ENCODE data around the gene MRPL34. TPM values are rescaled to one million over a fixed set of nuclear protein-coding genes. Genes with fewer than 3 reads are reported as not detected.

The MRPL34 gene
- total and polyA plus RNA-seq, 8 donors, result 32.4 to 78.1 (median 39.3) TPM

DNA sequence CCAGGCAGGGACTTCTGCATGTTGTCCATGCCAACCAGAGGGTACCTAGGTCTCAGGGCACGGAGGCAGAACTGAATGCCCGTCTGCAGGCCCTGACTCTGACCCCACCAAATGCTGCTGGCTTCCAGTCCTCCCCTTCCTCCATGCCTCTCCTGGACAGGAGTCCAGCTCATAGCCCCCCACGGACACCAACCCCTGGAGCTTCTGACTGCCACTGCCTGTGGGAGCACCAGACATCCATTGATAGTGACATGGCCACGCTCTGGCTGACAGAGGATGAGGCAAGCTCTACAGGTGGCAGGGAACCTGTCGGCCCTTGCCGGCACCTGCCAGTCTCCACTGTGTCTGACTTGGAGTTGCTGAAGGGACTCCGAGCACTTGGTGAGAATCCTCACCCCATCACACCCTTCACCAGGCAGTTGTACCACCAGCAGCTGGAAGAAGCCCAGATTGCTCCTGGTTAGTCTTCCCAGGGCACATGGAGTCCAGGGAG, 22.1 kb upstream of the MRPL34 start:
- H3K4me1 ChIP-seq, result peaks cover 0 to 4% (median 0%) of the 10 kb centered on the region in 3 donors
- no peaks in the 10 kb centered on the region for H3K9me3 ChIP-seq
- intact Hi-C loops (cut with DNase I), result loop anchor here (2.0 to 10.0 kb wide), 2 partner anchors 217 to 219 kb away; no protein-coding TSS in a partner anchor
- H3K4me3 ChIP-seq, result no peak overlapping the region
- peaks cover 0 to 6% (median 0%) of the 10 kb centered on the region in 4 donors for H3K27me3 ChIP-seq
- ATAC-seq (no peak), DNase-seq (no peak), FAIRE-seq (no peak)
- WGBS, 2 donors, result 81 to 84% methylated on average over 7 of the region's 7 CpGs
- no peak for TF ChIP-seq CTCF (IDR thresholded peaks at IDR 0.05)
- no peak overlapping the region for H3K27ac ChIP-seq
- no peaks in the 10 kb centered on the region for H3K36me3 ChIP-seq

DNA sequence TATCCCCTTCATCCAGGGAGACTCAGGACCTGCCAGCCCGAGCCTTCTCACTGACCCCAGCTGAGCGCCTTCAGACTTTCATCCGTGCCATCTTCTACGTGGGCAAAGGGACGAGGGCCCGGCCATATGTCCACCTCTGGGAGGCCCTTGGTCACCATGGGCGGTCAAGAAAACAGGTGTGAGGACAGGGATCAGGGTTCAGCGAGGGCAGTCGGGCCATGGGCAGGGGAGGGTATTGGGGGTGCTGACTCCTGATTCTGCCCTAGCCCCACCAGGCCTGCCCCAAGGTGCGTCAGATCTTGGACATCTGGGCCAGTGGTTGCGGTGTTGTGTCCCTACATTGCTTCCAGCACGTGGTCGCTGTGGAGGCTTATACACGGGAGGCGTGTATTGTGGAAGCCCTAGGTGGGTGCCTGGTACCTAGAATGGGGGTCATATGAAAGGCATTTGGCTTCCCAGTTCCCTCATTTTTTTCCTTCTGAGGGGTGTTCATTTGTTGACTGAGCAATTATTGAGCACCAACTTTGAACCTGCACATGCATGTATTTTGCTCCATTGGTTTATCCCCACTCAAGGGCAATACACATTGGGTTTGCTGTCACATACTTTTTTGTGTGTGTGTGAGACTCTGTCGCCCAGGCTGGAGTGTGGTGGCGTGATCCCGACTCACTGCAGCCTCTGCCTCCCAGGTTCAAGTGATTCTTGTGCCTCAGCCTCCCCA, 20.1 kb upstream of the MRPL34 start:
- peaks cover 0 to 4% (median 0%) of the 10 kb centered on the region in 3 donors for H3K4me1 ChIP-seq
- DNase-seq, result no peak
- intact Hi-C loops (cut with DNase I), result loop anchor here in 2 of 3 donors (10.0 kb wide), 1 partner anchor 221 kb away; no protein-coding TSS in a partner anchor
- FAIRE-seq, result no peak
- H3K27me3 ChIP-seq, result peaks cover 0 to 6% (median 0%) of the 10 kb centered on the region in 4 donors
- H3K9me3 ChIP-seq, result no peaks in the 10 kb centered on the region
- H3K4me3 ChIP-seq, result no peak overlapping the region
- no peaks in the 10 kb centered on the region for H3K36me3 ChIP-seq
- H3K27ac ChIP-seq, result no peak overlapping the region
- no peak for ATAC-seq
- no peak for TF ChIP-seq CTCF (IDR thresholded peaks at IDR 0.05)
- WGBS, 2 donors, result 84 to 90% methylated on average over 18 of the region's 18 CpGs

DNA sequence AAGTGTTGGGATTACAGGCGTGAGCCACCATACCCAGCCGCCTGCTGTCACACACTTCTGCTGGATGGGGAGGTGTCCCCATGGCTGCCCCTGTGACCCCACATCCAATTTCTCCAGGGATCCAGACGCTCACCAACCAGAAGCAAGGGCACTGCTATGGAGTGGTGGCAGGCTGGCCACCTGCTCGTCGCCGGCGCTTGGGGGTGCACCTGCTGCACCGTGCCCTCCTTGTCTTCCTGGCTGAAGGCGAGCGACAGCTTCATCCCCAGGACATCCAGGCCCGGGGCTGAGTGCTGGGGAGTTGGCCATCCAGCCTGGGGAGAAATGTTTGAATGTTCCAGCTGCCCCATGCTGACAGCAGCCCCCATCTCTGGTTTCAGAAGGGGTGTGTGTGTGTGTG, 19.4 kb upstream of the MRPL34 start:
- Histone ChIP-seq H3K36me3 (no peaks in the 10 kb centered on the region), H3K4me1 (peaks cover 0 to 4% (median 0%) of the 10 kb centered on the region in 3 donors), H3K27ac (no peak overlapping the region), H3K27me3 (peaks cover 0 to 5% (median 0%) of the 10 kb centered on the region in 4 donors), H3K4me3 (no peak overlapping the region), H3K9me3 (no peaks in the 10 kb centered on the region)
- DNase-seq, result no peak
- 85 to 86% methylated on average over 11 of the region's 11 CpGs for WGBS, 2 donors
- FAIRE-seq, result no peak
- no peak for TF ChIP-seq CTCF (IDR thresholded peaks at IDR 0.05)
- intact Hi-C loops (cut with DNase I), result loop anchor here in 2 of 3 donors (10.0 kb wide), 1 partner anchor 221 kb away; no protein-coding TSS in a partner anchor
- ATAC-seq, result no peak

DNA sequence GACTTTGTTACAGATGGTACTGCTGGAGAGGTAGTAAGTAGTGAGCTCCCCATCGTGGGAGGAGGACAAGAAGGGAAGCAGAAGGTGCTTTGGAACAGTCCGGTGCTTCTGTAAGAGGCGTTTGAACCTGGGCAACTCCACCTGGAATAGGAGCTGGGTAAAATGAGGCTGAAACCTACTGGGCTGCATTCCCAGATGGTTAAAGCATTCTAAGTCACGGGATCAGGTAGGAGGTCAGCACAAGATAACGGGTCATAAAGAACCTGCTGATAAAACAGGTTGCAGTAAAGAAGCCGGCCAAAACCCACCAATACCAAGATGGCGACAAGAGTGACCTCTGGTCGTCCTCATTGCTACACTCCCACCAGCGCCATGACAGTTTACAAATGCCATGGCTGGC, 18.9 kb upstream of the MRPL34 start:
- Histone ChIP-seq H3K9me3 (no peaks in the 10 kb centered on the region), H3K4me1 (peaks cover 0 to under 1% (median 0%) of the 10 kb centered on the region in 3 donors), H3K27me3 (peaks cover 0 to under 1% (median 0%) of the 10 kb centered on the region in 4 donors), H3K4me3 (no peak overlapping the region), H3K27ac (no peak overlapping the region), H3K36me3 (no peaks in the 10 kb centered on the region)
- intact Hi-C loops (cut with DNase I), result loop anchor here in 2 of 3 donors (10.0 kb wide), 1 partner anchor 222 kb away; no protein-coding TSS in a partner anchor
- no peak for TF ChIP-seq CTCF (IDR thresholded peaks at IDR 0.05)
- WGBS, 2 donors, result 71 to 78% methylated on average over 9 of the region's 9 CpGs
- DNase-seq (no peak), ATAC-seq (no peak), FAIRE-seq (no peak)
